BJ (cell line): ENCODE measurements around the gene HAPLN1. TPM values are rescaled to one million over a fixed set of nuclear protein-coding genes. Genes with fewer than 3 reads are reported as not detected.
"Not testable (repeated sequence)": the region's sequence is repeated elsewhere in the genome, so short reads cannot be mapped to it uniquely, and the experiment has no call there.

Experiments used
- CTCF ChIA-PET: fragments of 350-600 bp; formaldehyde crosslinking; extraction: SDS; loops from one replicate; lab custom pipeline; 2021; ENCODE audit warnings: antibody characterized with exemption, inconsistent platforms; lab: Yijun Ruan, JAX
- POLR2A ChIA-PET: fragments of 300-600 bp; sonication (Branson Sonifier 250); formaldehyde crosslinking; extraction: SDS; loops from one replicate; lab custom pipeline; 2021; ENCODE audit warnings: antibody characterized with exemption; lab: Charles Lee
- DNase-seq: peaks from one replicate; pipeline ENCODE4 v3.0.0-alpha.2; 2011; ENCODE audit warnings: low read depth
- H3K27me3 ChIP-seq: 2 replicates; pipeline ENCODE4 v1.6.0; 2011; ENCODE audit warnings: low read length; ENCODE audit not compliant: control insufficient read depth, insufficient read depth
- H3K36me3 ChIP-seq: 2 replicates; pipeline ENCODE4 v1.5.1; 2011; ENCODE audit warnings: low read length; ENCODE audit not compliant: control insufficient read depth, insufficient read depth
- H3K4me3 ChIP-seq: 2 replicates; pipeline ENCODE4 v1.5.1; 2011; ENCODE audit warnings: low read depth, mild to moderate bottlenecking, control low read depth, low read length
- CTCF ChIP-seq: IDR thresholded peaks from 2 replicates; pipeline ENCODE4 v1.5.1; 2011; ENCODE audit warnings: low read depth, mild to moderate bottlenecking, control low read depth, inconsistent platforms, low read length, moderate library complexity; ENCODE audit not compliant: insufficient read depth
- polyA plus RNA-seq: library from polyadenylated mRNA; depleted of rRNA; stranded (reverse); fragments of >200 nt; gene quantifications from 2 replicates; pipeline ENCODE4 v1.2.3, GENCODE V29; 2011

The HAPLN1 gene
- polyA plus RNA-seq, 1 experiment = 2.5 TPM

- ChIA-PET CTCF (no interaction called here), POLR2A (no interaction called here)
- no peak for DNase-seq
- Histone ChIP-seq H3K36me3 (no peaks in the 10 kb centered on the region), H3K27me3 (no peaks in the 10 kb centered on the region), H3K4me3 (no peak overlapping the region)
- no peak for TF ChIP-seq CTCF
These were observed 20.9 kb upstream of the HAPLN1 start for GRCh38 chr5:83741571-83741970.

GRCh38 chr5:83740741-83741140 lies 20.1 kb upstream of the HAPLN1 start:
- no peaks in the 10 kb centered on the region for H3K27me3 ChIP-seq
- CTCF ChIA-PET = no interaction called here
- POLR2A ChIA-PET = no interaction called here
- no peak for TF ChIP-seq CTCF
- H3K36me3 ChIP-seq = no peaks in the 10 kb centered on the region
- H3K4me3 ChIP-seq = no peak overlapping the region
- DNase-seq = no peak

DNA sequence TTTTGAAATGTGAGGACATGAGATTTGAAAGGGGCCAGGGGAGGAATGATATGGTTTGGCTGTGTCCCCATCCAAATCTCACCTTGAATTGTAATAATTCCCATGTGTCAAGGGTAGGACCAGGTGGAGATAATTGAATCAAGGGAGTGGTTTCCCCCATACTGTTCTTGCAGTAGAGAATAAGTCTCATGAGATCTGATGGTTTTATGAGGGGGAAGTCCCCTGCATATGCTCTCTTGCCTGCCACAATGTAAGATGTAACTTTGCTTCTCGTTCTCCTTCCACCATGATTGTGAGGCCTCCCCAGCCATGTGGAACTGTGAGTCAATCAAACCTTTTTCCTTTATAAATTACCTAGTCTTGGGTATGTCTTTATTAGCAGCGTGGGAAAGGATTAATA lies 15.5 kb upstream of the HAPLN1 start:
- POLR2A ChIA-PET, H3K36me3 ChIP-seq, DNase-seq, H3K27me3 ChIP-seq, H3K4me3 ChIP-seq, CTCF ChIA-PET: not testable (repeated sequence)

GRCh38 chr5:83735058-83735457 lies 14.4 kb upstream of the HAPLN1 start:
- H3K36me3 ChIP-seq, DNase-seq, CTCF ChIA-PET, H3K27me3 ChIP-seq, POLR2A ChIA-PET, H3K4me3 ChIP-seq: not testable (repeated sequence)

DNA sequence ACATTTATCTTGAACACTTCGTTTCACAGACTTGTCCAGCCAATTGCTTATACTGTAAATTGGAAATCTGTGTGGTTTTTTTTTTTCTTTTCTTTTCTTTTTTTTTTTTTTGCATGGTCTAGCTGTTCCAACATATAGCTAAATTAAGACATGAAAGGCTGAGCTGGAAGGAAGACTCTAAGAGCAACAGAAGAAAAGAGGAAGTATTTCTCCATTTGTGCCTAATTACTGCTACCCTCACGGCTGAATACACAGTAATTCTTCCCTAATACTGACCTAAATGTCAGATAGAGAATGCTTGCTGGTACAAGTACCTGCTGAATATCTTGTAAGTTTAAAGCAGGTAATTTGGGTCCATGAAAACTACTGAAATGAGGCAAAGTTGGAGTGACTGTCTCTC lies 11.0 kb upstream of the HAPLN1 start:
- DNase-seq = no peak
- POLR2A ChIA-PET = no interaction called here
- H3K27me3 ChIP-seq = no peaks in the 10 kb centered on the region
- CTCF ChIA-PET = interaction anchor here (1.1 kb wide), 1 partner anchor 14 kb away, joined by 3 read pairs; no protein-coding TSS in a partner anchor
- no peak overlapping the region for H3K4me3 ChIP-seq
- no peaks in the 10 kb centered on the region for H3K36me3 ChIP-seq
- no peak for TF ChIP-seq CTCF

DNA sequence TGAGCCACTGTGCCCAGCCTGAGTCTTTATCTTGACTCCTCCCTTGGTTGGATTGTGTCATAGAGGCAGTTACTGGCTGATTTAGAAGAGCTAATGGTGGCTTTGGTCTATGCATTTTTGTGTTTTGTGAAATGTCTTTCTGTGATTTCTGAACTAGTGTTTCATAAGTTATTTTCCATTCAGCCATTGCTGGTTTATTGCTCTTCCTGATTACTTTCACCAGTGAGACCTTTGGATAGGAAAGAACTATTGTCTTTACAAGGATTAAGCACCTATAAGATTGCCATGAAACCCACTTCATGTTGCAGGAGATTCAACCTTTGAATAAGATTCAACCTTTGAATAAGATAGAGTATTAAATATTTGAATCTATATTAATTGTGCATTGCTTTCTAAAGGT lies 8.7 kb upstream of the HAPLN1 start:
- no peak for DNase-seq
- Histone ChIP-seq H3K4me3 (no peak overlapping the region), H3K27me3 (no peaks in the 10 kb centered on the region), H3K36me3 (no peaks in the 10 kb centered on the region)
- no peak for TF ChIP-seq CTCF
- CTCF ChIA-PET = no interaction called here
- POLR2A ChIA-PET = no interaction called here
